Fibroblast of lung (primary cell): ENCODE results near the gene CHST11.

Experiments
- EZH2 ChIP-seq: IDR thresholded peaks from 2 replicates; pipeline ENCODE4 v1.5.1; 2012; ENCODE audit warnings: low read length, control low read depth, mild to moderate bottlenecking; ENCODE audit errors: missing control alignments
- TF ChIP-seq, protein P1 (sequence below), 2 donors: IDR thresholded peaks in 1 of 2; conservative IDR thresholded peaks in 1 of 2; 1 replicate in 1 of 2; 2 replicates in 1 of 2; pipeline ENCODE4 v1.5.1; 2011 to 2012; ENCODE audit warnings: low read length in 2 of 2, control low read depth in 1 of 2, inconsistent platforms in 1 of 2, low read depth in 1 of 2, mild to moderate bottlenecking in 1 of 2

DNA sequence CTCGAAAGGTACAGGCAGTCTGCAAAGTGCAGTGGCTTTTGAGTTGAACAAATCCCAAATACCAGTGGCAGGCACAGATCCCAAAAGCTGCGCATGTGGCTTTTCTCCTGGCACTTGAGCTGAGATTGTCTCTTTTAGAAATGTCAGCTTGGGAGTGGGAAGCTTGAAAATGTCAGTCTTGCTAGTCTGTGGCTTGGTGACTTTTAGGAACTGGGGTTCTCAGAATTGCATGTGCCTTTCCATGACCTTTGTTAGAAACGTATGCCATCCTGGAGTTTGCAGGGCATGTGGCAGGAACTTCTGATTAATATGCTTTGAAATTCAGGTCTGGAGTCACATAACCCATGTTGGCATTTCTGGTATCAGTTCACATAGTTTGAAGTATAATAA lies 182.1 kb downstream of the CHST11 start:
- TF ChIP-seq, protein P1, sequence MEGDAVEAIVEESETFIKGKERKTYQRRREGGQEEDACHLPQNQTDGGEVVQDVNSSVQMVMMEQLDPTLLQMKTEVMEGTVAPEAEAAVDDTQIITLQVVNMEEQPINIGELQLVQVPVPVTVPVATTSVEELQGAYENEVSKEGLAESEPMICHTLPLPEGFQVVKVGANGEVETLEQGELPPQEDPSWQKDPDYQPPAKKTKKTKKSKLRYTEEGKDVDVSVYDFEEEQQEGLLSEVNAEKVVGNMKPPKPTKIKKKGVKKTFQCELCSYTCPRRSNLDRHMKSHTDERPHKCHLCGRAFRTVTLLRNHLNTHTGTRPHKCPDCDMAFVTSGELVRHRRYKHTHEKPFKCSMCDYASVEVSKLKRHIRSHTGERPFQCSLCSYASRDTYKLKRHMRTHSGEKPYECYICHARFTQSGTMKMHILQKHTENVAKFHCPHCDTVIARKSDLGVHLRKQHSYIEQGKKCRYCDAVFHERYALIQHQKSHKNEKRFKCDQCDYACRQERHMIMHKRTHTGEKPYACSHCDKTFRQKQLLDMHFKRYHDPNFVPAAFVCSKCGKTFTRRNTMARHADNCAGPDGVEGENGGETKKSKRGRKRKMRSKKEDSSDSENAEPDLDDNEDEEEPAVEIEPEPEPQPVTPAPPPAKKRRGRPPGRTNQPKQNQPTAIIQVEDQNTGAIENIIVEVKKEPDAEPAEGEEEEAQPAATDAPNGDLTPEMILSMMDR (conservative IDR thresholded peaks at IDR 0.05 in 1 of 2, IDR thresholded peaks at IDR 0.05 in 1 of 2; ENCODE audit: low read depth in 1 of 2, low read length in 2 of 2) = no peak
- TF ChIP-seq EZH2 = no peak
